ENCODE measurements around the gene NDUFAF3.
"Not testable (repeated sequence)": the region's sequence is repeated elsewhere in the genome, so short reads cannot be mapped to it uniquely, and the experiment has no call there.

The NDUFAF3 gene

GRCh38 chr3:48999085-48999858, 22.6 kb upstream of the NDUFAF3 start:
- in situ Hi-C loops (cut with HindIII; ENCODE audit: low sequenced_read_pairs) = no loop called here

GRCh38 chr3:49001155-49001554, 20.8 kb upstream of the NDUFAF3 start:
- in situ Hi-C loops (cut with HindIII; ENCODE audit: low sequenced_read_pairs) = no loop called here

DNA sequence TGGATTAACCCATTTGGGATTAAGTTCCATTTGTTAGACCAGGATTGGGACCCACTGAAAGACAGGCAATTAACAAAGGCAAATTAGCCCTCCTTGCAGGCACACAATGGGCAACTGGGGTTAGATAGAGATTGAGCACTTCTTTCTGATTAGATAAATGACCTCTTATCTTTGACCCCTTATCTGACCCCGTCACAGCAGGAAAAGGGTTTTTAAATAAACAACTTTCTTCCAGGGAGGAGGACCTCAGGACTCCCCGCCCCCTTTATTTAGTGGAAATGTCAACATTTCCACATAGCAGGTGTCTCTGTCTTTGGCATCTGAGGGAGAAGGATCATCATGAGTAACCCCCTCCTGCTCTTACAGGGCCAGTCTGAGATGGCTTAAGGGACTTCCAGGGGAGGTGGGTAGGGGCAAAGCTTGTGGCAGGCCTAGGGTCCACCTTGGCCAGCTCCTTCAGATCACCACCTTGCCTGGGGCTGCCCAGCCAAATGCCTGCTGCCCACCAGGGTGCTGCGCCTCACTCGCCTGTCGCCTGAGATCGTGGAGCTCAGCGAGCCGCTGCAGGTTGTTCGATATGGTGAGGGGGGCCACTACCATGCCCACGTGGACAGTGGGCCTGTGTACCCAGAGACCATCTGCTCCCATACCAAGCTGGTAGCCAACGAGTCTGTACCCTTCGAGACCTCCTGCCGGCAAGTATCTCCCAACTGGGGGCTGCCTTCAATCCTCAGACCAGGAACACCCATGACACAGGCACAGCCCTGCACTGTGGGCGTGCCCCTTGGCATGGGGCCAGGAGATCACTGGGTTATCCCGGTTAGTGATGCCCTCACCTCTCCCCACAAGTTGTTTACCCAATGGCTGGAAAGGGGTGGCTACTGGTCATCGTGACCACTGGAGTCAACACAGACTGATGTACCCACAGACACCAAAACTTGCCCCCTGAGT, 17.3 kb upstream of the NDUFAF3 start:
- in situ Hi-C loops (cut with HindIII; ENCODE audit: low sequenced_read_pairs) = no loop called here

DNA sequence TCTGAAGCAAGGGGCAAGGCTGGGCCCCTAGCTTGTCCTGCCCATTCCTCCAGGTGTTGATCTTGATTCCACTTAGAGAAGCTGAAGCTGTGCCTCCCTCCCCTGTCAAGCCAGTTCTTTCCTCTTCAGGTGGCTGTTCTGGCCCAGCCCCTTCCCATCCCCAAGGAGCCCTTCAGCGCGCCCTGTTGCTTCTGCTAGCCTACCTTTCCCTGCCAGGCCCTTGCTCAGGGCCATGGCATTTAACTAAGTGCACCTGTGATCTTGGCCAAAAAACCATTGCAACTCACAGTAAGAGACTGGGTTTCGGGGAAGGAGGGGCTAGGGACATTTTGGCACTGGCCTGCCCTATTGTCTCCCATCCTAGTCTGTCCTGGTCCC, 16.6 kb upstream of the NDUFAF3 start:
- in situ Hi-C loops (cut with HindIII; ENCODE audit: low sequenced_read_pairs) = no loop called here

GRCh38 chr3:49005998-49006397, 15.9 kb upstream of the NDUFAF3 start:
- in situ Hi-C loops (cut with HindIII; ENCODE audit: low sequenced_read_pairs) = no loop called here

DNA sequence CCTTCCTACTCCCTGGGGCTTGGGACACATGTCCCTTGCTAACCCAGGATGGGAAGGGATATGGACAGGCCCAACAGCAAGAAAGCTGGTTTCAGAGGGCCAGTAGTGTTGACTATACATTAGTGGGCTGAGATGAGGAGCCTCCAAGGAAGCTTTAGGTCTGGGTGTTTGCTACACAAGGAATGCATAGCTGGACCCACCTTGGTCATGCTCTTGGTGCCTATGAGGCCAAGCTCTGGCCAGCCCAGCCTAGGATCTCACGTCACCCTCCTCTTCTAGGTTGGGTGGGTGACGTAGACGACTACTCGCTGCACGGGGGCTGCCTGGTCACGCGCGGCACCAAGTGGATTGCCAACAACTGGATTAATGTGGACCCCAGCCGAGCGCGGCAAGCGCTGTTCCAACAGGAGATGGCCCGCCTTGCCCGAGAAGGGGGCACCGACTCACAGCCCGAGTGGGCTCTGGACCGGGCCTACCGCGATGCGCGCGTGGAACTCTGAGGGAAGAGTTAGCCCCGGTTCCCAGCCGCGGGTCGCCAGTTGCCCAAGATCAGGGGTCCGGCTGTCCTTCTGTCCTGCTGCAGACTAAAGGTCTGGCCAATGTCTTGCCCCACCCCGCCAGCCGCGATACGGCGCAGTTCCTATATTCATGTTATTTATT, 15.4 kb upstream of the NDUFAF3 start:
- in situ Hi-C loops (cut with HindIII; ENCODE audit: low sequenced_read_pairs) = no loop called here

DNA sequence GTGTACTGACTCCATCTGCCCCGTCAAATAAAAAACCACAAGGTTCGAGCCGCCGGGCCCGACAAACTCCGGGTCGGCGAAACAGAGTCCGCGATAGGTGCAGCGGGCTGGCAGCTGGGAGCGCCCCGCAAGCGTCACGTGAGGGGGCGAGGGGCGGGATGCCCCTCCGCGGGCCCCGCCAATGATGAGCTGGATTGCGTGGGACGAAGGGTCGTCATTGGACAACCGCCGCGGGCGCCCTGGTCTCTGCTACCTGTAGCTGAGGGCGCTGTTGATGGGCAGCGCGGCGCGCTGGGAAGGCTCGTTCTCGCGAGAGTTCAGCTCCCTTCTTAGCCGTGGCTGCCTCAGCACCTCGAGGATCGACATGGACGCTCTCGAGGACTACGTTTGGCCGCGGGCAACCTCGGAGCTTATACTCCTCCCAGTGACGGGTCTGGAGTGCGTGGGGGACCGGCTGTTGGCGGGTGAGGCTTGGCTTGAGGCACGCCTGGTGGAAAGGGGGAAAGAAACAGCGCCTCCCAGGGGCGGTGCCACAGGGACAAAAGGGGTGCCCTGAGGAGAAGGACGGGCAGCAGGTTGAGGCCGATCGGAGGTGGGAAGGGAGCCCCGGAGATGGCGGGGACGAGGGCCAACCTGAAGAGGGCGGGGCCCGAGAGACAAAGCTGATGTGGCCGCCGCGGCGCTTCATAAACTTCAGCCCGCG, 14.7 kb upstream of the NDUFAF3 start, which contains the start of gene WDR6:
WDR6 (plus strand) TSS at position 324 of the 703 bp plus-strand sequence; CDS start at position 365, 41 bp downstream.
- in situ Hi-C loops (cut with HindIII; ENCODE audit: low sequenced_read_pairs) = no loop called here

- in situ Hi-C loops (cut with HindIII; ENCODE audit: low sequenced_read_pairs) = no loop called here
Observed at GRCh38 chr3:49007771-49008528, 14.0 kb upstream of the NDUFAF3 start.

- in situ Hi-C loops (cut with HindIII; ENCODE audit: low sequenced_read_pairs) = not testable (repeated sequence)
Observed at GRCh38 chr3:49008627-49009026, 13.3 kb upstream of the NDUFAF3 start.

GRCh38 chr3:49009396-49009795, 12.5 kb upstream of the NDUFAF3 start:
- in situ Hi-C loops (cut with HindIII; ENCODE audit: low sequenced_read_pairs) = no loop called here

DNA sequence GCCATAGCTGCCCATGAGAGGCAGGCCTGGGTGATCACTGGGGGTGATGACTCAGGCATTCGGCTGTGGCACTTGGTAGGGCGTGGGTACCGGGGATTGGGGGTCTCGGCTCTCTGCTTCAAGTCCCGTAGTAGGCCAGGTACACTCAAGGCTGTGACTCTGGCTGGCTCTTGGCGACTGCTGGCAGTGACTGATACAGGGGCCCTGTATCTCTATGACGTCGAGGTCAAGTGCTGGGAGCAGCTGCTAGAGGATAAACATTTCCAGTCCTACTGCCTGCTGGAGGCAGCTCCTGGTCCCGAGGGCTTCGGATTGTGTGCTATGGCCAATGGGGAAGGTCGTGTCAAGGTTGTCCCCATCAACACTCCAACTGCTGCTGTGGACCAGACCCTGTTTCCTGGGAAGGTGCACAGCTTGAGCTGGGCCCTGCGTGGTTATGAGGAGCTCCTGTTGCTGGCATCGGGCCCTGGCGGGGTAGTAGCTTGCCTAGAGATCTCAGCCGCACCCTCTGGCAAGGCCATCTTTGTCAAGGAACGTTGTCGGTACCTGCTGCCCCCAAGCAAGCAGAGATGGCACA, 9.4 kb upstream of the NDUFAF3 start:
- in situ Hi-C loops (cut with HindIII; ENCODE audit: low sequenced_read_pairs) = no loop called here

DNA sequence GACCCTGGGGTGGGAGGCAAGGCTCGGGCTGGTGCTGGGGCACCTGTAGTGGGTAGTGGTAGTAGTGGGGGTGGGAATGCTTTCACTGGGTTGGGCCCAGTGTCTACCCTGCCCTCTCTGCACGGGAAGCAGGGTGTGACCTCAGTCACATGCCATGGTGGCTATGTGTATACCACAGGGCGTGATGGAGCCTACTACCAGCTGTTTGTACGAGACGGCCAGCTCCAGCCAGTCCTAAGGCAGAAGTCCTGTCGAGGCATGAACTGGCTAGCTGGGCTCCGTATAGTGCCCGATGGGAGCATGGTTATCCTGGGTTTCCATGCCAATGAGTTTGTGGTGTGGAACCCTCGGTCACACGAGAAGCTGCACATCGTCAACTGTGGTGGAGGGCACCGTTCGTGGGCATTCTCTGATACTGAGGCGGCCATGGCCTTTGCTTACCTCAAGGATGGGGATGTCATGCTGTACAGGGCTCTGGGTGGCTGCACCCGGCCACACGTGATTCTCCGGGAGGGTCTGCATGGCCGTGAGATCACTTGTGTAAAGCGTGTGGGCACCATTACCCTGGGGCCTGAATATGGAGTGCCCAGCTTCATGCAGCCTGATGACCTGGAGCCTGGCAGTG, 8.7 kb upstream of the NDUFAF3 start:
- in situ Hi-C loops (cut with HindIII; ENCODE audit: low sequenced_read_pairs) = no loop called here

DNA sequence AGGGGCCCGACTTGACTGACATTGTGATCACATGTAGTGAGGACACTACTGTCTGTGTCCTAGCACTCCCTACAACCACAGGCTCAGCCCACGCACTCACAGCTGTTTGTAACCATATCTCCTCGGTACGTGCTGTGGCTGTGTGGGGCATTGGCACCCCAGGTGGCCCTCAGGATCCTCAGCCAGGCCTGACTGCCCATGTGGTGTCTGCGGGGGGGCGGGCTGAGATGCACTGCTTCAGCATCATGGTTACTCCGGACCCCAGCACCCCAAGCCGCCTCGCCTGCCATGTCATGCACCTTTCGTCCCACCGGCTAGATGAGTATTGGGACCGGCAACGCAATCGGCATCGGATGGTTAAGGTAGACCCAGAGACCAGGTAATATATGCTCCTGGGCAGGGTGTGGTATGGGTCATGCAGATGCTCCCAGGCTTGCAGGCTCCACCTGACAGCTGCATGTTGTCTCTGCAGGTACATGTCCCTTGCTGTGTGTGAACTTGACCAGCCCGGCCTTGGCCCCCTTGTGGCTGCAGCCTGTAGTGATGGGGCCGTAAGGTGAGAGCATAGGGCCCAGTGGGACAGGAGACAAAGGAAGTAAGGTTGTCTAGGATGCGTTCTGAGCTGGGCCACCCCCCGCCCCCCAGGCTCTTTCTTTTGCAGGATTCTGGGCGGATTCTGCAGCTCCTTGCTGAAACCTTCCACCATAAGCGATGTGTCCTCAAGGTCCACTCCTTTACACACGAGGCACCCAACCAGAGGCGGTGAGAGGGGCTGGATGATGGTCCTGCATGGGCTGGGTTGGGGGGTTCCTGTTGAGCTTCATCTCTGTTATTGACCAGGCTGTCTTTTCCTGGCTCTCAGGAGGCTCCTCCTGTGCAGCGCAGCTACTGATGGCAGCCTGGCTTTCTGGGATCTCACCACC, 7.9 kb upstream of the NDUFAF3 start:
- in situ Hi-C loops (cut with HindIII; ENCODE audit: low sequenced_read_pairs) = no loop called here

DNA sequence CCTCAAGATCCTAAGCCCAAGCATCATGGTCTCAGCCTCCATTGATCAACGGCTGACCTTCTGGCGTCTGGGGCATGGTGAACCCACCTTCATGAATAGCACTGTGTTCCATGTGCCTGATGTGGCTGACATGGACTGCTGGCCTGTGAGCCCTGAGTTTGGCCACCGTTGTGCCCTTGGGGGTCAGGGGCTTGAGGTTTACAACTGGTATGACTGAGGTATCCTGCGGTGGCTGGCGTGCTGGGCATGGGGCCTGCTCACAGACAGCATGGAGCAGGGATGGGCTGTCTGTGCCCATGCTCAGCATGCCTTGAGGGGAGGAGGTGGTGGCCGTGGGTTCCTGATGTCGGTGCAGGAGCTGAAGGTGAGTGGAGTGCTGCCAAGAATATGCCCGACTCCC, 6.8 kb upstream of the NDUFAF3 start:
- in situ Hi-C loops (cut with HindIII; ENCODE audit: low sequenced_read_pairs) = no loop called here

- in situ Hi-C loops (cut with HindIII; ENCODE audit: low sequenced_read_pairs) = no loop called here
Observed at GRCh38 chr3:49015765-49016164, 6.2 kb upstream of the NDUFAF3 start.

GRCh38 chr3:49016414-49017228, 5.3 kb upstream of the NDUFAF3 start:
- in situ Hi-C loops (cut with HindIII; ENCODE audit: low sequenced_read_pairs) = no loop called here

- in situ Hi-C loops (cut with HindIII; ENCODE audit: low sequenced_read_pairs) = no loop called here
Observed at GRCh38 chr3:49017229-49017970, 4.5 kb upstream of the NDUFAF3 start.
